LNCaP clone FGC (cell line): ENCODE results near the gene TCERG1.
A peak's percentile ranks its signal among the peaks of the same experiment; 100 is the strongest.

ENCODE experiments used
- DNase-seq: peaks from one replicate; pipeline ENCODE4 v3.0.0-alpha.2; 2011; ENCODE audit warnings: low read depth
- H3K4me3 ChIP-seq: 2 replicates; pipeline ENCODE4 v1.5.1; 2011; ENCODE audit warnings: mild to moderate bottlenecking, low read depth, low read length, control low read depth
- CTCF ChIP-seq: IDR thresholded peaks from 2 replicates; pipeline ENCODE4 v1.5.1; 2012; ENCODE audit warnings: mild to moderate bottlenecking; ENCODE audit not compliant: control insufficient read depth, insufficient read depth; ENCODE audit errors: extremely low read depth

The TCERG1 gene

GRCh38 chr5:146448783-146449519 lies 1.8 kb downstream of the TCERG1 start:
- no peak for TF ChIP-seq CTCF
- no peak for DNase-seq
- peak overlapping the region; percentile 98 for H3K4me3 ChIP-seq

- TF ChIP-seq CTCF, result no peak
- no peak overlapping the region for H3K4me3 ChIP-seq
- no peak for DNase-seq
Observed at GRCh38 chr5:146450002-146450401, 2.9 kb downstream of the TCERG1 start.

GRCh38 chr5:146451411-146451810 lies 4.3 kb downstream of the TCERG1 start:
- peak; percentile 14; the same call in 1 of the 2 replicates for TF ChIP-seq CTCF
- H3K4me3 ChIP-seq, result no peak overlapping the region
- DNase-seq, result no peak

- DNase-seq, result no peak
- no peak overlapping the region for H3K4me3 ChIP-seq
- TF ChIP-seq CTCF, result no peak
Observed at GRCh38 chr5:146457431-146457830, 10.3 kb downstream of the TCERG1 start.

- DNase-seq, result no peak
- TF ChIP-seq CTCF, result no peak
- H3K4me3 ChIP-seq, result no peak overlapping the region
Observed at GRCh38 chr5:146458894-146459293, 11.8 kb downstream of the TCERG1 start.

- no peak overlapping the region for H3K4me3 ChIP-seq
- TF ChIP-seq CTCF, result no peak
- no peak for DNase-seq
Observed at GRCh38 chr5:146461319-146461718, 14.2 kb downstream of the TCERG1 start.

- TF ChIP-seq CTCF, result no peak
- no peak for DNase-seq
- H3K4me3 ChIP-seq, result no peak overlapping the region
Observed at GRCh38 chr5:146463446-146463845, 16.3 kb downstream of the TCERG1 start.
